ENCODE results near the gene MTX1. TPM values are rescaled to one million over a fixed set of nuclear protein-coding genes. Genes with fewer than 3 reads are reported as not detected.
A peak's percentile ranks its signal among the peaks of the same experiment; 100 is the strongest.

MTX1 gene
- total RNA-seq, 6 experiments from 2014 or later = 20.0 to 50.7 (median 23.9) TPM

- Histone ChIP-seq H3K4me3 (peak overlapping the region; percentile 72 to 84 (median 79)), H3K9me3 (no peaks in the 10 kb centered on the region), H3K4me1 (peaks cover 0 to 18% (median 2%) of the 10 kb centered on the region in 4 donors), H3K27me3 (no peaks in the 10 kb centered on the region), H3K36me3 (peaks cover 0 to 26% (median 0%) of the 10 kb centered on the region in 4 donors), H3K27ac (peak overlapping the region; percentile 76 to 90 (median 82))
- DNase-seq (no peak), ATAC-seq (no peak)
- intact Hi-C loops (cut with DNase I) = no loop called here
- WGBS (ENCODE audit: insufficient coverage, low coverage, low lambda C conversion rate, missing lambda C conversion rate) = 79% methylated on average over 9 of the region's 20 CpGs
- TF ChIP-seq CTCF (IDR thresholded peaks at IDR 0.05) = no peak
Observed at GRCh38 chr1:155256058-155256852, 47.8 kb downstream of the MTX1 start.

- DNase-seq (peak in 1 of 3 donors; percentile 30), ATAC-seq (no peak)
- H3K36me3 ChIP-seq = peaks cover 0 to 51% (median 10%) of the 10 kb centered on the region in 4 donors
Observed at GRCh38 chr1:155260276-155260675, 51.8 kb downstream of the MTX1 start.

GRCh38 chr1:155261493-155261851 lies 53.0 kb downstream of the MTX1 start:
- TF ChIP-seq CTCF (IDR thresholded peaks at IDR 0.05) = no peak
- TF ChIP-seq POLR2A (IDR thresholded peaks at IDR 0.05) = no peak

More at GRCh38 chr1:155260276-155260675, 51.8 kb downstream of the MTX1 start:
- H3K27ac ChIP-seq = no peak overlapping the region
- 97% methylated on average over 4 of the region's 5 CpGs for whole genome bisulfite sequencing (ENCODE audit: insufficient coverage, low coverage, low lambda C conversion rate, missing lambda C conversion rate)
- no peak overlapping the region for H3K4me3 ChIP-seq
- H3K4me1 ChIP-seq = peaks cover 0 to 9% (median 4%) of the 10 kb centered on the region in 4 donors
- TF ChIP-seq POLR2A (IDR thresholded peaks at IDR 0.05) (no peak), CTCF (IDR thresholded peaks at IDR 0.05) (no peak)
- intact Hi-C loops (cut with DNase I) = no loop called here
- no peaks in the 10 kb centered on the region for H3K9me3 ChIP-seq
- no peaks in the 10 kb centered on the region for H3K27me3 ChIP-seq

GRCh38 chr1:155261852-155262673 lies 53.6 kb downstream of the MTX1 start, which contains the start of gene SCAMP3:
SCAMP3 (minus strand) TSS chr1:155262360; CDS start chr1:155262151, 209 bp downstream.
- WGBS (ENCODE audit: insufficient coverage, low coverage, low lambda C conversion rate, missing lambda C conversion rate) = 1% methylated on average over 21 of the region's 47 CpGs
- ATAC-seq (peak; percentile 96 to 98 (median 98)), DNase-seq (peak; percentile 93 to 97 (median 96))
- Histone ChIP-seq H3K4me3 (peak within 1 kb of the TSS; percentile 81 to 85 (median 83)), H3K36me3 (peaks cover 0 to 64% (median 18%) of the 10 kb centered on the region in 4 donors), H3K27me3 (no peaks in the 10 kb centered on the region), H3K9me3 (no peaks in the 10 kb centered on the region), H3K27ac (peak within 1 kb of the TSS; percentile 48 to 59 (median 58)), H3K4me1 (peaks cover 0 to 9% (median 4%) of the 10 kb centered on the region in 4 donors)
- intact Hi-C loops (cut with DNase I) = no loop called here
- no peak for TF ChIP-seq CTCF (IDR thresholded peaks at IDR 0.05)
- peak; percentile 83 for TF ChIP-seq POLR2A (IDR thresholded peaks at IDR 0.05)

More at GRCh38 chr1:155261493-155261851, 53.0 kb downstream of the MTX1 start:
- ATAC-seq = peak in 1 of 4 donors; percentile 17
- H3K27me3 ChIP-seq = no peaks in the 10 kb centered on the region
- H3K9me3 ChIP-seq = no peaks in the 10 kb centered on the region
- peak overlapping the region; percentile 48 to 59 (median 58) for H3K27ac ChIP-seq
- peaks cover 0 to 9% (median 4%) of the 10 kb centered on the region in 4 donors for H3K4me1 ChIP-seq
- DNase-seq = no peak
- 0% methylated on average over 8 of the region's 9 CpGs for WGBS (ENCODE audit: insufficient coverage, low coverage, low lambda C conversion rate, missing lambda C conversion rate)
- intact Hi-C loops (cut with DNase I) = no loop called here
- peak overlapping the region; percentile 81 to 85 (median 83) for H3K4me3 ChIP-seq
- peaks cover 0 to 63% (median 15%) of the 10 kb centered on the region in 4 donors for H3K36me3 ChIP-seq
